ENCODE results near the gene FBL.

The FBL gene

GRCh38 chr19:39830406-39830805 lies 15.8 kb downstream of the FBL start:
- Histone ChIP-seq H3K4me3 (ENCODE audit: low read depth in 1 of 2, low read length in 1 of 2) (no peak overlapping the region), H3K27ac (no peak overlapping the region), H3K9me3 (no peaks in the 10 kb centered on the region), H3K36me3 (peaks cover 48% of the 10 kb centered on the region), H3K4me1 (ENCODE audit: control insufficient read depth in 1 of 2, insufficient read depth in 1 of 2, low read depth in 1 of 2, low read length in 1 of 2) (peaks cover 17 to 19% of the 10 kb centered on the region in 2 experiments), H3K27me3 (no peaks in the 10 kb centered on the region)
- no peak for TF ChIP-seq CTCF (IDR thresholded peaks at IDR 0.05)

- H3K36me3 ChIP-seq = peaks cover 50% of the 10 kb centered on the region
These were observed 16.4 kb downstream of the FBL start for GRCh38 chr19:39829702-39830275.

GRCh38 chr19:39828654-39829032 lies 17.5 kb downstream of the FBL start:
- no peaks in the 10 kb centered on the region for H3K9me3 ChIP-seq
- H3K4me3 ChIP-seq (ENCODE audit: low read depth in 1 of 2, low read length in 1 of 2) = no peak overlapping the region
- H3K4me1 ChIP-seq (ENCODE audit: control insufficient read depth in 1 of 2, insufficient read depth in 1 of 2, low read depth in 1 of 2, low read length in 1 of 2) = peaks cover 26% of the 10 kb centered on the region in 2 experiments
- H3K36me3 ChIP-seq = peaks cover 50% of the 10 kb centered on the region
- no peak for TF ChIP-seq CTCF (IDR thresholded peaks at IDR 0.05)
- no peak overlapping the region for H3K27ac ChIP-seq
- no peaks in the 10 kb centered on the region for H3K27me3 ChIP-seq

More at GRCh38 chr19:39829702-39830275, 16.4 kb downstream of the FBL start:
- Histone ChIP-seq H3K27me3 (no peaks in the 10 kb centered on the region), H3K9me3 (no peaks in the 10 kb centered on the region), H3K4me3 (ENCODE audit: low read depth in 1 of 2, low read length in 1 of 2) (no peak overlapping the region), H3K4me1 (ENCODE audit: control insufficient read depth in 1 of 2, insufficient read depth in 1 of 2, low read depth in 1 of 2, low read length in 1 of 2) (peaks cover 21% of the 10 kb centered on the region in 2 experiments), H3K27ac (no peak overlapping the region)
- no peak for TF ChIP-seq CTCF (IDR thresholded peaks at IDR 0.05)

GRCh38 chr19:39828015-39828653 lies 18.0 kb downstream of the FBL start:
- Histone ChIP-seq H3K27ac (no peak overlapping the region), H3K27me3 (no peaks in the 10 kb centered on the region), H3K4me1 (ENCODE audit: control insufficient read depth in 1 of 2, insufficient read depth in 1 of 2, low read depth in 1 of 2, low read length in 1 of 2) (peaks cover 24 to 25% of the 10 kb centered on the region in 2 experiments), H3K9me3 (no peaks in the 10 kb centered on the region), H3K36me3 (peaks cover 50% of the 10 kb centered on the region), H3K4me3 (ENCODE audit: low read depth in 1 of 2, low read length in 1 of 2) (no peak overlapping the region)
- TF ChIP-seq CTCF (IDR thresholded peaks at IDR 0.05) = no peak

GRCh38 chr19:39827216-39827615 lies 19.0 kb downstream of the FBL start:
- Histone ChIP-seq H3K27me3 (no peaks in the 10 kb centered on the region), H3K4me3 (ENCODE audit: low read depth in 1 of 2, low read length in 1 of 2) (no peak overlapping the region), H3K27ac (no peak overlapping the region), H3K9me3 (no peaks in the 10 kb centered on the region), H3K36me3 (peaks cover 50% of the 10 kb centered on the region), H3K4me1 (ENCODE audit: control insufficient read depth in 1 of 2, insufficient read depth in 1 of 2, low read depth in 1 of 2, low read length in 1 of 2) (peaks cover 16 to 17% of the 10 kb centered on the region in 2 experiments)
- TF ChIP-seq CTCF (IDR thresholded peaks at IDR 0.05) = no peak

Data from neutrophil (primary cell).